Neural cell (in vitro differentiated cells): ENCODE measurements around the gene ATXN2L. TPM values are rescaled to one million over a fixed set of nuclear protein-coding genes. Genes with fewer than 3 reads are reported as not detected.

Experiments used
- H2AFZ ChIP-seq: fragments of 200-600, 300-800 bp; sonication (generic), shearing (Covaris generic); 2 replicates; pipeline ENCODE4 v1.6.0; 2014; ENCODE audit warnings: low read depth, mild to moderate bottlenecking, antibody characterized with exemption, low read length, moderate library complexity
- H3F3A ChIP-seq: fragments of 200-600 bp; shearing (Covaris generic); 2 replicates; pipeline ENCODE4 v1.6.1; 2016; ENCODE audit warnings: mild to moderate bottlenecking, moderate library complexity, mixed read lengths, antibody characterized with exemption, low read length; ENCODE audit not compliant: insufficient read depth, poor library complexity, severe bottlenecking
- H3K27ac ChIP-seq: fragments of 200-600, 300-800 bp; sonication (generic), shearing (Covaris generic); 2 replicates; pipeline ENCODE4 v1.5.1; 2014; ENCODE audit warnings: mild to moderate bottlenecking, low read length, moderate library complexity
- H3K27me3 ChIP-seq: fragments of 300-800, 200-600 bp; sonication (generic), shearing (Covaris generic); 2 replicates; pipeline ENCODE4 v1.6.0; 2014; ENCODE audit warnings: mild to moderate bottlenecking, low read depth, low read length, moderate library complexity; ENCODE audit not compliant: insufficient read depth
- H3K36me3 ChIP-seq: fragments of 300-800, 200-600 bp; sonication (generic), shearing (Covaris generic); 2 replicates; pipeline ENCODE4 v1.5.1; 2014; ENCODE audit warnings: mild to moderate bottlenecking, antibody characterized with exemption, low read length, moderate library complexity; ENCODE audit not compliant: insufficient read depth
- H3K4me2 ChIP-seq: fragments of 300-800, 200-600 bp; sonication (generic), shearing (Covaris generic); 2 replicates; pipeline ENCODE4 v1.6.0; 2014; ENCODE audit warnings: mild to moderate bottlenecking, low read length
- H3K4me3 ChIP-seq: fragments of 300-800, 200-600 bp; sonication (generic), shearing (Covaris generic); 2 replicates; pipeline ENCODE4 v1.5.1; 2014; ENCODE audit warnings: mild to moderate bottlenecking, low read length, moderate library complexity
- H3K79me2 ChIP-seq: fragments of 200-600 bp; shearing (Covaris generic); replicated peaks from 2 replicates; pipeline ENCODE4 v1.6.0; 2014; ENCODE audit warnings: mild to moderate bottlenecking, low read length, moderate library complexity; ENCODE audit not compliant: insufficient read depth
- H3K9ac ChIP-seq: fragments of 300-800, 200-600 bp; sonication (generic), shearing (Covaris generic); 2 replicates; pipeline ENCODE4 v1.6.1; 2016; ENCODE audit warnings: mild to moderate bottlenecking, low read length, mixed read lengths
- H3K9me2 ChIP-seq: fragments of 200-600 bp; shearing (Covaris generic); 2 replicates; pipeline ENCODE4 v1.6.1; 2016; ENCODE audit warnings: mild to moderate bottlenecking, low read length, mixed read lengths; ENCODE audit not compliant: insufficient read depth
- H3K9me3 ChIP-seq: fragments of 200-600, 300-800 bp; sonication (generic), shearing (Covaris generic); 2 replicates; pipeline ENCODE4 v1.6.1; 2016; ENCODE audit warnings: mild to moderate bottlenecking, mixed run types, low read length, moderate library complexity, mixed read lengths
- H4K20me1 ChIP-seq: fragments of 200-600 bp; shearing (Covaris generic); 2 replicates; pipeline ENCODE4 v1.6.1; 2016; ENCODE audit warnings: mild to moderate bottlenecking, mixed run types; ENCODE audit not compliant: insufficient read depth
- EP300 ChIP-seq: fragments of 450-650 bp; conservative IDR thresholded peaks from 2 replicates; pipeline ENCODE4 v1.6.1; 2014; ENCODE audit warnings: antibody characterized with exemption, mild to moderate bottlenecking, moderate library complexity; ENCODE audit not compliant: poor library complexity, severe bottlenecking
- EZH2 ChIP-seq: fragments of 200-600, 300-800 bp; shearing (Covaris generic), sonication (generic); IDR thresholded peaks from 2 replicates; pipeline ENCODE4 v1.6.1; 2014; ENCODE audit warnings: antibody characterized with exemption, low read length, borderline replicate concordance, mild to moderate bottlenecking; ENCODE audit not compliant: insufficient read depth, poor library complexity, severe bottlenecking
- MXI1 ChIP-seq: fragments of 450-650 bp; conservative IDR thresholded peaks from 2 replicates; pipeline ENCODE4 v1.6.1; 2014; ENCODE audit warnings: antibody characterized with exemption, mild to moderate bottlenecking; ENCODE audit not compliant: poor library complexity, severe bottlenecking
- POLR2AphosphoS5 ChIP-seq: IDR thresholded peaks from 2 replicates; pipeline ENCODE4 v1.6.1; 2012
- RAD21 ChIP-seq: fragments of 450-650 bp; conservative IDR thresholded peaks from 2 replicates; pipeline ENCODE4 v1.6.1; 2014; ENCODE audit warnings: antibody characterized with exemption, mild to moderate bottlenecking, moderate library complexity
- SMC3 ChIP-seq: fragments of 450-650 bp; conservative IDR thresholded peaks from 2 replicates; pipeline ENCODE4 v1.6.1; 2014; ENCODE audit warnings: antibody characterized with exemption, mild to moderate bottlenecking, moderate library complexity; ENCODE audit not compliant: poor library complexity
- TAF1 ChIP-seq: IDR thresholded peaks from 2 replicates; pipeline ENCODE4 v1.6.1; 2012; ENCODE audit warnings: low read depth
- polyA plus RNA-seq: library from polyadenylated mRNA; depleted of rRNA; stranded (reverse); fragments of >200 nt; gene quantifications from 2 replicates; pipeline ENCODE4 v1.2.3, GENCODE V29; 2014
- TF ChIP-seq, protein P1 (sequence below): fragments of 450-650 bp; IDR thresholded peaks from 2 replicates; pipeline ENCODE4 v1.5.1; 2014; ENCODE audit warnings: antibody characterized with exemption, mild to moderate bottlenecking, moderate library complexity; ENCODE audit not compliant: poor library complexity, severe bottlenecking
- TF ChIP-seq, protein P2 (sequence below): IDR thresholded peaks from 2 replicates; pipeline ENCODE4 v1.6.1; 2012; ENCODE audit warnings: borderline replicate concordance

Gene ATXN2L
- polyA plus RNA-seq, 1 donor from 2014 or later: 24.0 TPM

DNA sequence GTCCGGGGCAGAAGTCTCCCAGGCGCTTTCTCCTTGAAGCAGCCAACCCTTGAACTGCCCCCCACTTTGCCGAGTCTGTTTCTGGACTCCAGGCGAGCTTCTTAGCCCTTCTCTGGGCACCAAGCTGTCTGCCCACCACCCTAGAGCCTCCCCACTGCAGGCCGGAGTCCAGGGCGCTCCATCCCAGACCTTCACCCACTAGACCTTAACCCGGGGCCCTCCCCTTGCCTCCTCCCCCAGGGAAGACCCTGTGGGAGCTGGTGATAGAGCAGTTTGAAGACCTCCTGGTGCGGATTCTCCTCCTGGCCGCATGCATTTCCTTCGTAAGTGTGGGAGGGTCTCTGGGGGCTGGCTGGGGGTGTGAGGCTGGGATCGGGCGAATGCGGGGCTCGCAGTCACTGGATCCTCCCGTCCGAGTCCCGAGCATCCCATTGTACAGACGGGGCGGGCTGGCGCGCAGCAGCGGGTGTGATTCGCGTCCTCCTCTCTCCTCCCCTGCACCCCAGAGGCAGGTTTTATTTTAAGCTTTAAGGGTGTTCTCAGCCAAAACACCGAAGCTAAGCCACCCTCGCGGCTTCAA is 56.6 kb downstream of the ATXN2L start:
- no peaks in the 10 kb centered on the region for H3K9me3 ChIP-seq
- H3K79me2 ChIP-seq: no peaks in the 10 kb centered on the region
- no peaks in the 10 kb centered on the region for H3K27me3 ChIP-seq
- no peak overlapping the region for H3K27ac ChIP-seq
- peak overlapping the region; percentile 83 for H3K4me3 ChIP-seq
- H3K9me2 ChIP-seq: no peaks in the 10 kb centered on the region
- no peaks in the 10 kb centered on the region for H3K36me3 ChIP-seq
- H4K20me1 ChIP-seq: no peaks in the 10 kb centered on the region
- no peaks in the 10 kb centered on the region for H3F3A ChIP-seq
- TF ChIP-seq, protein P1, sequence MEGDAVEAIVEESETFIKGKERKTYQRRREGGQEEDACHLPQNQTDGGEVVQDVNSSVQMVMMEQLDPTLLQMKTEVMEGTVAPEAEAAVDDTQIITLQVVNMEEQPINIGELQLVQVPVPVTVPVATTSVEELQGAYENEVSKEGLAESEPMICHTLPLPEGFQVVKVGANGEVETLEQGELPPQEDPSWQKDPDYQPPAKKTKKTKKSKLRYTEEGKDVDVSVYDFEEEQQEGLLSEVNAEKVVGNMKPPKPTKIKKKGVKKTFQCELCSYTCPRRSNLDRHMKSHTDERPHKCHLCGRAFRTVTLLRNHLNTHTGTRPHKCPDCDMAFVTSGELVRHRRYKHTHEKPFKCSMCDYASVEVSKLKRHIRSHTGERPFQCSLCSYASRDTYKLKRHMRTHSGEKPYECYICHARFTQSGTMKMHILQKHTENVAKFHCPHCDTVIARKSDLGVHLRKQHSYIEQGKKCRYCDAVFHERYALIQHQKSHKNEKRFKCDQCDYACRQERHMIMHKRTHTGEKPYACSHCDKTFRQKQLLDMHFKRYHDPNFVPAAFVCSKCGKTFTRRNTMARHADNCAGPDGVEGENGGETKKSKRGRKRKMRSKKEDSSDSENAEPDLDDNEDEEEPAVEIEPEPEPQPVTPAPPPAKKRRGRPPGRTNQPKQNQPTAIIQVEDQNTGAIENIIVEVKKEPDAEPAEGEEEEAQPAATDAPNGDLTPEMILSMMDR: no peak
- TF ChIP-seq TAF1 (peak; percentile 66), EP300 (no peak), EZH2 (no peak)
- TF ChIP-seq, protein P2, sequence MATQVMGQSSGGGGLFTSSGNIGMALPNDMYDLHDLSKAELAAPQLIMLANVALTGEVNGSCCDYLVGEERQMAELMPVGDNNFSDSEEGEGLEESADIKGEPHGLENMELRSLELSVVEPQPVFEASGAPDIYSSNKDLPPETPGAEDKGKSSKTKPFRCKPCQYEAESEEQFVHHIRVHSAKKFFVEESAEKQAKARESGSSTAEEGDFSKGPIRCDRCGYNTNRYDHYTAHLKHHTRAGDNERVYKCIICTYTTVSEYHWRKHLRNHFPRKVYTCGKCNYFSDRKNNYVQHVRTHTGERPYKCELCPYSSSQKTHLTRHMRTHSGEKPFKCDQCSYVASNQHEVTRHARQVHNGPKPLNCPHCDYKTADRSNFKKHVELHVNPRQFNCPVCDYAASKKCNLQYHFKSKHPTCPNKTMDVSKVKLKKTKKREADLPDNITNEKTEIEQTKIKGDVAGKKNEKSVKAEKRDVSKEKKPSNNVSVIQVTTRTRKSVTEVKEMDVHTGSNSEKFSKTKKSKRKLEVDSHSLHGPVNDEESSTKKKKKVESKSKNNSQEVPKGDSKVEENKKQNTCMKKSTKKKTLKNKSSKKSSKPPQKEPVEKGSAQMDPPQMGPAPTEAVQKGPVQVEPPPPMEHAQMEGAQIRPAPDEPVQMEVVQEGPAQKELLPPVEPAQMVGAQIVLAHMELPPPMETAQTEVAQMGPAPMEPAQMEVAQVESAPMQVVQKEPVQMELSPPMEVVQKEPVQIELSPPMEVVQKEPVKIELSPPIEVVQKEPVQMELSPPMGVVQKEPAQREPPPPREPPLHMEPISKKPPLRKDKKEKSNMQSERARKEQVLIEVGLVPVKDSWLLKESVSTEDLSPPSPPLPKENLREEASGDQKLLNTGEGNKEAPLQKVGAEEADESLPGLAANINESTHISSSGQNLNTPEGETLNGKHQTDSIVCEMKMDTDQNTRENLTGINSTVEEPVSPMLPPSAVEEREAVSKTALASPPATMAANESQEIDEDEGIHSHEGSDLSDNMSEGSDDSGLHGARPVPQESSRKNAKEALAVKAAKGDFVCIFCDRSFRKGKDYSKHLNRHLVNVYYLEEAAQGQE: peak; percentile 45
- H3K9ac ChIP-seq: peak overlapping the region; percentile 68
- peak overlapping the region; percentile 73 for H2AFZ ChIP-seq
- peak overlapping the region; percentile 62 for H3K4me2 ChIP-seq

DNA sequence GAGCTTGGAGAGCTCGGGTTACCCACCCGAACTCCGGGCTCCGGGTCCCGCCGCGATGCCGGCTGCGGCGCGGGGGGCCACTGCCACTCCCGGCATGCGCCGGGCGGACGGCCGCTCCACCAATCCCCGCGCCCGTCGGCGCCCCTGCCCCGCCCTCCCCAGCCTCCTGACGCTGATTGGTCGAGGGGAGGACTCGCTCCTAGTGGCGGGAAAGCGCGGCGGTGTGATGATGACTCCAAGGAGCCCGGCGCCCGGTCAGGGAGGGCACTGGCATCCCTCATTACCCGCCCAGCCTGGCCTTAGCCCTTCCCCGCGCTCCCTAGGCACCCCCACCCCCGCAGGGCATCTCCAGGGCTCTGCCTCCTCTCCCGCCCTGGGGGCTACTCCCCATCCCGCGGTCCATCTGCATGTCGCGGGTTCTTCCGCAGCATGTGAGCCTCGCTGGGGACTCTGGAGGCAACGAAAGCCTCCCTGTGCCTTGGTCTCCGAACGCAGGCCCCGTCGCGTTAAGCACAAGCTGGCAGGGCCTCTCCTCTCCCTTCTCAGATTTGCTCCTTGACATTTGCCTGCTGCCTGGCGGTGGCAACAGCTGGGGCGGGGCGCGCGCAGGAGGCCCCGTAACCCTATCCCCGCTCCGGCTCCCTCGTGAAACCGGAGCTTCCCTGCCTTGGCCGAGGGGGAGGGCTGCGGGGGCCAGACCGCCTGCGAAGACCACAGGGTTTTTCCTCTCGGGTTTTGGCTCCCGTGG is 57.2 kb downstream of the ATXN2L start:
- Histone ChIP-seq H3K9me3 (no peaks in the 10 kb centered on the region), H3K4me2 (peak overlapping the region; percentile 92), H2AFZ (peak overlapping the region; percentile 73), H3K27me3 (no peaks in the 10 kb centered on the region), H3K79me2 (no peaks in the 10 kb centered on the region), H3K9ac (peak overlapping the region; percentile 68), H3K27ac (no peak overlapping the region), H3K9me2 (no peaks in the 10 kb centered on the region), H3K36me3 (no peaks in the 10 kb centered on the region), H3F3A (no peaks in the 10 kb centered on the region), H3K4me3 (peak overlapping the region; percentile 83), H4K20me1 (no peaks in the 10 kb centered on the region)
- TF ChIP-seq RAD21: no peak
- peak; percentile 40 for TF ChIP-seq POLR2AphosphoS5
- TF ChIP-seq, protein P1: no peak
- peak; percentile 83 for TF ChIP-seq MXI1
- TF ChIP-seq SMC3: no peak
- TF ChIP-seq EZH2: no peak
- TF ChIP-seq, protein P2: peak; percentile 23
- no peak for TF ChIP-seq EP300
